ENCODE results near the gene LARP4. TPM values are rescaled to one million over a fixed set of nuclear protein-coding genes. Genes with fewer than 3 reads are reported as not detected.

The LARP4 gene
- total and polyA plus RNA-seq, 2 experiments from 2014 or later, result 17.4 to 30.9 TPM

DNA sequence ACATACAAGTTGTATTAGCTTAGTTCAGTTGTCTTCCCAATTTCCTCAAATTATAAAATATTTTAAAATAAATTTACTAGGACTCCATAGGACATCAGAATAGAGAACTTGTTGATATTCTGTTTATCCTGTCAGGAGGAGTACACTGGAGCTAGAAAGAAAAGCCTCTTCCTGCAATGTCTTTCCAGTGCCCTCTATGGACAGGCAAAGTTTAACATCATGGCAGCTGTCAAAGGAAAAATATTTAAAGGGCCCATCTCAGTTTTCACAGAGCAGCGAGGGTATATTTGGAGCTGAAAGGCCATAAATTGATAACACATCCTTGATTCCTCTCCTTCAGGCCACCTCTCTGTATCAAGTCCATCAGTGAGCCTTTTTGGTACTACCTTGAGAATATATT, 123.1 kb downstream of the LARP4 start:
- WGBS, 2 experiments (ENCODE audit: low coverage in 1 of 2, low lambda C conversion rate in 2 of 2, missing lambda C conversion rate in 2 of 2), result 90 to 97% methylated on average over 1 of the region's 1 CpG
- in situ Hi-C loops (cut with MboI), result no loop called here

DNA sequence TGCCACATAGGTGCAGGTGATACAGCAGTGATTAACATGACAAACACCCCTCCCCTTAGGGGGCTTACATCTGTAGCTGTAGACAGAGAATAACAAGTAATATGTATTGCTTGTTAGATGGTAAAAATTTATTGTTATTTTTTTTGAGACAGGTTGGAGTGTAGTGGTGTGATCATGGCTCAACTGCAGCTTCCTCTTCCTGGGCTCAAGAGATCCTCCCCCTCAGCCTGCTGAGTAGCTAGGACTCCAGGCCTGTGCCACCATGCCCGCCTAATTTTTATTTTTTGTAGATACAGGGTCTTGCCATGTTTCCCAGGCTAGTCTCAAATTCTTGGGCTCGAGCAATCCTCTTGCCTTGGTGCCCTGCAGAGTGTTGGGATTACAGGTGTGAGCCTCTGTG, 123.9 kb downstream of the LARP4 start:
- H3F3A ChIP-seq (ENCODE audit: insufficient read depth), result peaks cover 4% of the 10 kb centered on the region; the same call in 1 of the 2 replicates
- in situ Hi-C loops (cut with MboI), result no loop called here
- DNase-seq, result no peak

More for the DNA sequence above, 123.1 kb downstream of the LARP4 start:
- peaks cover 95% of the 10 kb centered on the region for H3K79me2 ChIP-seq (ENCODE audit: insufficient read depth)
- no peaks in the 10 kb centered on the region for H3K27me3 ChIP-seq (replicated peaks; ENCODE audit: insufficient read depth)
- H3K36me3 ChIP-seq (ENCODE audit: low read depth), result 0 out of 2 replicates have a peak, but pooled peaks cover 3% of the 10 kb centered on the region
- no peaks in the 10 kb centered on the region for H3K9me2 ChIP-seq (ENCODE audit: insufficient read depth)
- H3F3A ChIP-seq (ENCODE audit: insufficient read depth), result peaks cover 4% of the 10 kb centered on the region; the same call in 1 of the 2 replicates
- no peak overlapping the region for H3K27ac ChIP-seq
- H4K20me1 ChIP-seq (ENCODE audit: insufficient read depth), result no peaks in the 10 kb centered on the region
- H3K9me3 ChIP-seq (ENCODE audit: low read depth), result no peaks in the 10 kb centered on the region
- no peak overlapping the region for H3K4me2 ChIP-seq (ENCODE audit: unreplicated experiment)
- no peaks in the 10 kb centered on the region for H3K4me1 ChIP-seq (ENCODE audit: insufficient read depth)
- H3K4me3 ChIP-seq, result no peak overlapping the region
- H3K9ac ChIP-seq, result no peak overlapping the region
- no peak overlapping the region for H2AFZ ChIP-seq
- no peak for DNase-seq
- no peak for TF ChIP-seq EZH2 (IDR thresholded peaks at IDR 0.05; ENCODE audit: insufficient read depth, poor library complexity, severe bottlenecking)

DNA sequence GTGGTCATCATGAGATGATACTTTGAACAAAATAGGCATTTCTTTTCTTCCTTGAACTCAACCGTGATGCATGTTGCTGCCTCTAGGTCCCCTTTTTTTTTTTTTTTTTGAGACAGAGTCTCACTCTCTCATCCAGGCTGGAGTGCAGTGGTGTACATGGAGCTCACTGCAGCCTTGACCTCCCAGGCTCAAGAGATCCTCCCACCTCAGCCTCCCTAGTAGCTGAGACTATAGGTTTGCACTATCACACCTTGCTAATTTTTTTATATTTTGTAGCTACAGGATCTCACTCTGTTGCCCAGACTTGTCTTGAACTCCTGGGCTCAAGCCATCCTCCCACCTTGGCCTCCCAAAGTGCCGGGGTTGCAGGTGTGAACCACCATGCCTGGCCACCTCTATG, 124.7 kb downstream of the LARP4 start:
- H4K20me1 ChIP-seq (ENCODE audit: insufficient read depth), result no peaks in the 10 kb centered on the region
- H3K9ac ChIP-seq, result no peak overlapping the region
- peaks cover 4% of the 10 kb centered on the region; the same call in 1 of the 2 replicates for H3F3A ChIP-seq (ENCODE audit: insufficient read depth)
- H3K79me2 ChIP-seq (ENCODE audit: insufficient read depth), result peaks cover 95% of the 10 kb centered on the region
- TF ChIP-seq EZH2phosphoT487 (IDR thresholded peaks at IDR 0.05; ENCODE audit: insufficient read depth, low read depth) (no peak), EZH2 (IDR thresholded peaks at IDR 0.05; ENCODE audit: insufficient read depth, poor library complexity, severe bottlenecking) (no peak)
- 0 out of 2 replicates have a peak, but pooled peaks cover 3% of the 10 kb centered on the region for H3K36me3 ChIP-seq (ENCODE audit: low read depth)
- no peak overlapping the region for H3K4me3 ChIP-seq
- in situ Hi-C loops (cut with MboI), result no loop called here
- DNase-seq, result no peak
- 92 to 96% methylated on average over 2 of the region's 2 CpGs for WGBS, 2 experiments (ENCODE audit: low coverage in 1 of 2, low lambda C conversion rate in 2 of 2, missing lambda C conversion rate in 2 of 2)
- no peaks in the 10 kb centered on the region for H3K4me1 ChIP-seq (ENCODE audit: insufficient read depth)
- no peak overlapping the region for H3K4me2 ChIP-seq (ENCODE audit: unreplicated experiment)
- no peaks in the 10 kb centered on the region for H3K9me2 ChIP-seq (ENCODE audit: insufficient read depth)
- H3K27me3 ChIP-seq (replicated peaks; ENCODE audit: insufficient read depth), result no peaks in the 10 kb centered on the region
- H3K9me3 ChIP-seq (ENCODE audit: low read depth), result no peaks in the 10 kb centered on the region
- H2AFZ ChIP-seq, result no peak overlapping the region
- H3K27ac ChIP-seq, result no peak overlapping the region

More for the DNA sequence above, 123.9 kb downstream of the LARP4 start:
- no peak overlapping the region for H3K4me2 ChIP-seq (ENCODE audit: unreplicated experiment)
- 0 out of 2 replicates have a peak, but pooled peaks cover 3% of the 10 kb centered on the region for H3K36me3 ChIP-seq (ENCODE audit: low read depth)
- TF ChIP-seq EZH2 (IDR thresholded peaks at IDR 0.05; ENCODE audit: insufficient read depth, poor library complexity, severe bottlenecking) (no peak), EZH2phosphoT487 (IDR thresholded peaks at IDR 0.05; ENCODE audit: insufficient read depth, low read depth) (no peak)
- no peaks in the 10 kb centered on the region for H3K9me3 ChIP-seq (ENCODE audit: low read depth)
- H3K79me2 ChIP-seq (ENCODE audit: insufficient read depth), result peaks cover 95% of the 10 kb centered on the region
- H3K9ac ChIP-seq, result no peak overlapping the region
- H3K27ac ChIP-seq, result no peak overlapping the region
- no peaks in the 10 kb centered on the region for H3K9me2 ChIP-seq (ENCODE audit: insufficient read depth)
- H4K20me1 ChIP-seq (ENCODE audit: insufficient read depth), result no peaks in the 10 kb centered on the region
- no peak overlapping the region for H3K4me3 ChIP-seq
- H3K4me1 ChIP-seq (ENCODE audit: insufficient read depth), result no peaks in the 10 kb centered on the region
- no peaks in the 10 kb centered on the region for H3K27me3 ChIP-seq (replicated peaks; ENCODE audit: insufficient read depth)
- no peak overlapping the region for H2AFZ ChIP-seq
- 97 to 98% methylated on average over 2 of the region's 2 CpGs for WGBS, 2 experiments (ENCODE audit: low coverage in 1 of 2, low lambda C conversion rate in 2 of 2, missing lambda C conversion rate in 2 of 2)

DNA sequence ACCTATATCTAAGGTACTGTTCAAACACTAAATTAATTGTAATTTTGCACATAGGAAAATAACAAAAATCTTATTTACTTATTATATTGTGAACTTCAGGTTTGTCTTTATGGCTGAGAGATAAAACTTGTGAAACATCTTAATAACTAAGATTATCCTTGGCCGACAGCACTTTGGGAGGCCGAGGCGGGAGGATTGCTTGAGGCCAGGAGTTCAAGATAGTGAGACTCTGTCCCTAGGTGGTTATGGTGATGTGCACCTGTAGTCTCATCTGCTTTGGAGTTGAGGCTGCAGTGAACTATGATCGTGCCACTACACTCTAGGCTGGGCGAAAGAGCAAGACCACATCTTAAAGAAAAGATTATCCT, 126.7 kb downstream of the LARP4 start:
- Histone ChIP-seq H3K27me3 (replicated peaks; ENCODE audit: insufficient read depth) (no peaks in the 10 kb centered on the region), H3K4me3 (no peak overlapping the region), H3K79me2 (ENCODE audit: insufficient read depth) (peaks cover 92% of the 10 kb centered on the region), H3K9me2 (ENCODE audit: insufficient read depth) (no peaks in the 10 kb centered on the region), H2AFZ (no peak overlapping the region), H3K36me3 (ENCODE audit: low read depth) (0 out of 2 replicates have a peak, but pooled peaks cover 3% of the 10 kb centered on the region), H3K9ac (no peak overlapping the region), H3K27ac (no peak overlapping the region), H4K20me1 (ENCODE audit: insufficient read depth) (no peaks in the 10 kb centered on the region), H3F3A (ENCODE audit: insufficient read depth) (peaks cover 15% of the 10 kb centered on the region), H3K4me2 (ENCODE audit: unreplicated experiment) (no peak overlapping the region), H3K4me1 (ENCODE audit: insufficient read depth) (peaks cover 8% of the 10 kb centered on the region), H3K9me3 (ENCODE audit: low read depth) (no peaks in the 10 kb centered on the region)
- no peak for DNase-seq
- WGBS, 2 experiments (ENCODE audit: low coverage in 1 of 2, low lambda C conversion rate in 2 of 2, missing lambda C conversion rate in 2 of 2), result 96 to 98% methylated on average over 5 of the region's 5 CpGs
- in situ Hi-C loops (cut with MboI), result no loop called here
- TF ChIP-seq EZH2phosphoT487 (IDR thresholded peaks at IDR 0.05; ENCODE audit: insufficient read depth, low read depth) (no peak), EZH2 (IDR thresholded peaks at IDR 0.05; ENCODE audit: insufficient read depth, poor library complexity, severe bottlenecking) (no peak)

DNA sequence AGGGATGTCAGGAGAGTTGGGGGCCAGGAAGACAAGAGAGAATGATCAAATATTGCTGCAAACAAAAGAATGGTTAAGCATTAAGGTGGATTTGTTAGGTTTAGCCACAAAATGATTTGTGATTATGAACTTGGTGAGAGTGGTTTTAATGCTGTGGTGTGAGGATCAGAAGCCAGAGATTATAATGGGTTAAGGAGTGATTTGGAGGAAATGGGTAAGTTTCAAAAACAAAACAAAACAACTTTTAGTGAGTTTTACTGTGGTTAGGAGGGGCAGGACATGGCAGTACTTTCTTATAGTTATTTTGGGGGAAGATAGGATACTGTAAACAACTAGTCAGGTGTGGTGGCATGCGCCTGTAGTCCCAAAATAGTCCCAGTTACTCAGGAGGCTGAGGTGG, 128.1 kb downstream of the LARP4 start:
- H3K4me2 ChIP-seq (ENCODE audit: unreplicated experiment), result no peak overlapping the region
- peaks cover 22% of the 10 kb centered on the region for H3K4me1 ChIP-seq (ENCODE audit: insufficient read depth)
- TF ChIP-seq EZH2phosphoT487 (IDR thresholded peaks at IDR 0.05; ENCODE audit: insufficient read depth, low read depth), result no peak
- H3K79me2 ChIP-seq (ENCODE audit: insufficient read depth), result peaks cover 79% of the 10 kb centered on the region
- DNase-seq, result no peak
- no peaks in the 10 kb centered on the region for H3K9me2 ChIP-seq (ENCODE audit: insufficient read depth)
- no peaks in the 10 kb centered on the region for H3K27me3 ChIP-seq (replicated peaks; ENCODE audit: insufficient read depth)
- no peak overlapping the region for H3K9ac ChIP-seq
- no peak overlapping the region for H3K27ac ChIP-seq
- H4K20me1 ChIP-seq (ENCODE audit: insufficient read depth), result no peaks in the 10 kb centered on the region
- no peaks in the 10 kb centered on the region for H3K9me3 ChIP-seq (ENCODE audit: low read depth)
- no peak overlapping the region for H2AFZ ChIP-seq
- H3K36me3 ChIP-seq (ENCODE audit: low read depth), result no peaks in the 10 kb centered on the region
- no peak overlapping the region for H3K4me3 ChIP-seq
- WGBS, 2 experiments (ENCODE audit: low coverage in 1 of 2, low lambda C conversion rate in 2 of 2, missing lambda C conversion rate in 2 of 2), result 85 to 94% methylated on average over 1 of the region's 1 CpG
- peaks cover 25% of the 10 kb centered on the region for H3F3A ChIP-seq (ENCODE audit: insufficient read depth)
- in situ Hi-C loops (cut with MboI), result no loop called here

All from GM23248 (cell line).